Esophagus squamous epithelium (tissue), 5 donors: ENCODE data around the gene PPP2R5A. TPM values are rescaled to one million over a fixed set of nuclear protein-coding genes. Genes with fewer than 3 reads are reported as not detected.
A peak's percentile ranks its signal among the peaks of the same experiment; 100 is the strongest.

Experiments
- DNase-seq: peaks from one replicate; lab custom pipeline; 2025; lab: John Stamatoyannopoulos, UW
- H3K27ac ChIP-seq, 4 donors: fragments of 200-600 bp; sonication (generic); one replicate each; pipeline ENCODE4 v1.5.1; 2016 to 2019; ENCODE audit warnings: mild to moderate bottlenecking in 1 of 4
- H3K27me3 ChIP-seq, 4 donors: fragments of 200-600 bp; sonication (generic); 1 replicate in 3 of 4; 2 replicates in 1 of 4; pipeline versions ENCODE4 v1.5.1 to v1.6.0; 2017 to 2021; ENCODE audit warnings: antibody characterized with exemption in 1 of 4
- H3K36me3 ChIP-seq, 3 donors: fragments of 200-600 bp; sonication (generic); one replicate each; pipeline ENCODE4 v1.5.1; 2016 to 2019
- H3K4me1 ChIP-seq, 3 donors: fragments of 200-600 bp; sonication (generic); one replicate each; pipeline ENCODE4 v1.5.1; 2017 to 2019
- H3K4me3 ChIP-seq, 4 donors: fragments of 200-600 bp; sonication (generic); 1 replicate in 3 of 4; 2 replicates in 1 of 4; pipeline ENCODE4 v1.5.1; 2016 to 2019; ENCODE audit warnings: mild to moderate bottlenecking in 2 of 4, moderate library complexity in 1 of 4
- H3K9me3 ChIP-seq, 3 donors: fragments of 200-600 bp; sonication (generic); one replicate each; pipeline ENCODE4 v1.5.1; 2016 to 2019
- CTCF ChIP-seq, 6 experiments: fragments of 450-650 bp in 4 of 6; fragments of 200-600 bp in 2 of 6; sonication (generic) in 2 of 6; IDR thresholded peaks; one replicate each; pipeline ENCODE4 v1.5.1; 2016 to 2019; ENCODE audit warnings: antibody characterized with exemption in 6 of 6, mild to moderate bottlenecking in 4 of 6, moderate library complexity in 4 of 6
- POLR2A ChIP-seq, 4 donors: fragments of 450-650 bp; IDR thresholded peaks; one replicate each; pipeline ENCODE4 v1.6.1; 2017; ENCODE audit warnings: antibody characterized with exemption in 4 of 4, mild to moderate bottlenecking in 4 of 4, moderate library complexity in 3 of 4
- WGBS, 2 donors: methylation state at CpG; one replicate each; pipeline ENCODE4 v1.1.5; 2018; 5-methylcytosine and 5-hydroxymethylcytosine counted together
- intact Hi-C: fragments of 100-400 bp; cut with DNase I; formaldehyde crosslinking; loops from one replicate; pipeline ENCODE4 v1.15.0; 2022
- total RNA-seq, 4 donors: library from RNA; depleted of rRNA; stranded (reverse); fragments of >200 nt; gene quantifications; one replicate each; pipeline ENCODE4 v1.1.0, GENCODE V29; 2016
- donor health status: DM: yes; HTN: yes; CAD: no.

Gene PPP2R5A
- total RNA-seq, 4 donors from 2014 or later: 57.5 to 78.8 (median 63.7) TPM

DNA sequence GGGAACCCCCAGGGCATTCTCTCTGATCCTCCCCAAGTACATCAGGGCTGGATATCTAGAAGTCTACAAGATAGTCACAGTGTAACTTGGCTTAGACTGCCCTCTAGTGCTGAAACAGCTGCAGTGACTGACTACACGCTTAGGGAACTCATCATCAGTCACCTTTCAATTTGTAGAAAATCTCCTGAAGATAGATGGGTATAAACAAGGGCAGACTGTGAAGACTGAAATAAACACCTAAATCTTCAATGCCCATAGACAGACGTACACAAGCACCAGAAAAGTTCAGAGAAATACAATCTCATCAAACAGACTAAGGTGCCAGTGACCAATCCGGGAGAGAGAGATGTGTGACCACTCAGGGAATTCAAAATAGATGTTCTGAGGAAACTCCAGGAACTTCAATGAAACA, 82.9 kb downstream of the PPP2R5A start:
- intact Hi-C loops: loop anchor here (5.0 kb wide), 2 partner anchors 84 to 296 kb away; no protein-coding TSS in a partner anchor
- Histone ChIP-seq H3K9me3 (no peaks in the 10 kb centered on the region), H3K27me3 (no peaks in the 10 kb centered on the region), H3K4me3 (no peak overlapping the region), H3K36me3 (peaks cover 0 to 65% (median 0%) of the 10 kb centered on the region in 3 donors), H3K4me1 (peaks cover 0 to 11% (median 0%) of the 10 kb centered on the region in 3 donors), H3K27ac (no peak overlapping the region)
- DNase-seq: no peak
- WGBS, 2 donors: 62 to 63% methylated on average over 3 of the region's 3 CpGs
- TF ChIP-seq CTCF (IDR thresholded peaks at IDR 0.05): peak; percentile 24 to 88 (median 79)
- TF ChIP-seq POLR2A (IDR thresholded peaks at IDR 0.05): no peak

- H3K4me1 ChIP-seq: no peaks in the 10 kb centered on the region
- H3K9me3 ChIP-seq: no peaks in the 10 kb centered on the region
- H3K27ac ChIP-seq: no peak overlapping the region
- TF ChIP-seq CTCF (IDR thresholded peaks at IDR 0.05) (no peak), POLR2A (IDR thresholded peaks at IDR 0.05) (no peak)
- H3K4me3 ChIP-seq: no peak overlapping the region
- H3K27me3 ChIP-seq: no peaks in the 10 kb centered on the region
- DNase-seq: no peak
- H3K36me3 ChIP-seq: peaks cover 0 to 43% (median 0%) of the 10 kb centered on the region in 3 donors
- intact Hi-C loops: no loop called here
- WGBS, 2 donors: 74 to 87% methylated on average over 5 of the region's 5 CpGs
Observed at GRCh38 chr1:212375986-212376385, 90.8 kb downstream of the PPP2R5A start.

DNA sequence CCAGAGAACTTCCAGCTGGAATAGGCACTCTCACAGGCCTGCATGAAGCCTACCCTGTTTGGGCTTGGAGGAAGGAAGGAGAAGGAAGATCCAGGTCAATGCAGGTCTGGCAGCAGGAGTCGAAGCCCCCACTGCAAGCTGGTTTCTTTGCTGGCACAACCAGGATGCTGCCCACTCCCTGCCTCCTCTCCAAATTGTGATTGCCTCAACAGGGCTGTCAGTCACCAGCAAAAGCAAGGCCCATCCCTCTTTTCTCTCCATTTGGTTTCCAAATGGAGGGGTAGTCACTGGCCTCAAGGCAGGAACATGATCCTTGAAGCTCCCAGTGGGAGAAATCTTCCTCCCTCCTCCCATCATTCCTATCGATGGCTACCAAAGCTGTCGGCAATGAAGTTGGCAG, 92.4 kb downstream of the PPP2R5A start:
- no peaks in the 10 kb centered on the region for H3K4me1 ChIP-seq
- TF ChIP-seq CTCF (IDR thresholded peaks at IDR 0.05): no peak
- no peak for TF ChIP-seq POLR2A (IDR thresholded peaks at IDR 0.05)
- H3K9me3 ChIP-seq: no peaks in the 10 kb centered on the region
- H3K36me3 ChIP-seq: peaks cover 0 to 44% (median 0%) of the 10 kb centered on the region in 3 donors
- no peak overlapping the region for H3K4me3 ChIP-seq
- H3K27ac ChIP-seq: no peak overlapping the region
- H3K27me3 ChIP-seq: no peaks in the 10 kb centered on the region
- intact Hi-C loops: no loop called here
- no peak for DNase-seq
- WGBS, 2 donors: no CpG with 5 or more reads among the region's 3 CpGs

GRCh38 chr1:212379366-212379765, 94.2 kb downstream of the PPP2R5A start:
- Histone ChIP-seq H3K4me3 (no peak overlapping the region), H3K27ac (no peak overlapping the region), H3K27me3 (no peaks in the 10 kb centered on the region), H3K4me1 (no peaks in the 10 kb centered on the region), H3K36me3 (peaks cover 1 to 62% (median 2%) of the 10 kb centered on the region in 3 donors), H3K9me3 (no peaks in the 10 kb centered on the region)
- TF ChIP-seq CTCF (IDR thresholded peaks at IDR 0.05): no peak
- 86 to 100% methylated on average over 2 of the region's 2 CpGs for WGBS, 2 donors
- intact Hi-C loops: no loop called here
- DNase-seq: no peak

DNA sequence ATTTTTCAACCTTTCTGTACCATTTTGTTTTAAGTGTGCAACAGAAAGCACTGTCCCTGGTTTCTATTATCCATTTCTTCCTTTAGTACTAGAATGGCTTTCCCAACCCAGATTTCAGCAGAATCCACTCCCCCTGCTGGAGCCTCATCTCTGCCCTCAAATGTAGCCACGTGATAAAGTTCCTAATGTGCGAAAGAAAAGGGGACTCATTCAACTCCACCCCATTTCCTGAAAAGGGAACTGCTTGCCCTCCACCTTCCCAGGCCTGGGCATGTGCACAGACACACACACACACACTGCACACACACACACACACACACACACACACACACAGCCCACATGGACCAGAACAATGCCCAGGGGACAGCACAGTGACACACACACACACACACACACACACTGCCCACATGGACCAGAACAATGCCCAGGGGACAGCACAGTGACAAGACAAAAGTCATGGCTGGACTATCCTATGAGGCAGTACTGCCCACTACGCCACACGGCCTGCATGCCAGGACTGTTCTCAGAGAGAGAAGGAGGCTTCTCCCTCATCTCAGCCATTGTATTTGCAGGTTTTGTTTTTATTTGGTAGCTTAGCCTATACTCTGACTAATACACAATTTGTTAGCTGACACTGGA, 96.3 kb downstream of the PPP2R5A start:
- Histone ChIP-seq H3K9me3 (no peaks in the 10 kb centered on the region), H3K27me3 (no peaks in the 10 kb centered on the region), H3K27ac (no peak overlapping the region), H3K4me1 (no peaks in the 10 kb centered on the region), H3K36me3 (peaks cover 10 to 77% (median 11%) of the 10 kb centered on the region in 3 donors), H3K4me3 (no peak overlapping the region)
- WGBS, 2 donors: 63 to 90% methylated on average over 4 of the region's 4 CpGs
- no peak for DNase-seq
- intact Hi-C loops: no loop called here
- no peak for TF ChIP-seq POLR2A (IDR thresholded peaks at IDR 0.05)
- TF ChIP-seq CTCF (IDR thresholded peaks at IDR 0.05): no peak
